Measurements from ENCODE around the gene TXNDC12.

- TF ChIP-seq POLR2A (IDR thresholded peaks at IDR 0.05) (no peak), CTCF (IDR thresholded peaks at IDR 0.05) (no peak), EP300 (IDR thresholded peaks at IDR 0.05) (no peak)
These were observed 81.2 kb downstream of the TXNDC12 start for GRCh38 chr1:51973587-51974474.
